Activated CD4-positive, alpha-beta T cell treated with anti-CD3 and anti-CD28 coated beads for 48 hours (primary cell): ENCODE results near the gene GDI1.
A peak's percentile ranks its signal among the peaks of the same experiment; 100 is the strongest.

Experiments used
- DNase-seq: peaks from one replicate; pipeline ENCODE4 v3.0.0-alpha.2; 2020

GDI1 gene

DNA sequence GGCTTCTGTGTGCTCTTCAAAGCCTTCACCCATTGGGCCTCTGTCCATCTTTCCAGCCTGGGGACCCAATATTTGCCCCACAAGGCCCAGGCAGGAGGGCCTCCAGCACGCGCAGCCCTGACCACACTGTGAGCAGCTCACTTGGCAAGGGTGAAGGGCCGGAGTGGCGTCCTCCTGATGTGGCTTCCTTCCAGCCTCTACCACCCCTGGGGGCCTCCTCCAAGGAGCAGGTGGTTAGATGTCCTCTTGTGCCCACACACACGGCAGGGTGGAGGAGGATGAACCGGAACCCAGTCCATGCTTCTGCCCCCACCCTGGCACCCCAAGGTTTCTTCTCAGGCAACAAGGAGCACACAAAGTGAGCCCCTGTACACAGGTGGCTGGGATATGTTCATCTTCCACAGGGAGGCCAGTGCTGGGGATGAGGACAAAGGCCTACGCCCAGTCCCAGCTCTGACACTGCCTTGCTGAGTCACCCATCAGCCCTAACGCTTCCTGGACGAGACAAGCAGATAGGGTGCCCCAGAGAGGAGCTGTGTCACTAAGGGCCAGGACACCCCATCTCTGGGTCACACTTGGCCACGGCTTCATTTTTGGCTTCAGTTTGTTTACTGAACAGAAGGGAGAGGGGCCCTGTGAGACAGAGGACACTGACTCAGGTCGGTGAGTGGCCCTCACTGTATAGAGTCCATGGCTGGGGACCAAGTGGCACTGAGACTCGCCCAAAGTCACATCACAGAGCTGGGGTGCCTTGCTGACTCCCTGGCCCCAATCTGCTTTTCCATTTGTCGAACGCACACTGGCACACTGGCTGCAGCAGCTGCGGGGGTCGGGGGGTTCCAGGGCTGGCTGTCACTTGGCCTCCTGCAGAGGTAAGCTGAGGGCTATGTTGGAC, 47.5 kb downstream of the GDI1 start:
- DNase-seq = no peak

DNA sequence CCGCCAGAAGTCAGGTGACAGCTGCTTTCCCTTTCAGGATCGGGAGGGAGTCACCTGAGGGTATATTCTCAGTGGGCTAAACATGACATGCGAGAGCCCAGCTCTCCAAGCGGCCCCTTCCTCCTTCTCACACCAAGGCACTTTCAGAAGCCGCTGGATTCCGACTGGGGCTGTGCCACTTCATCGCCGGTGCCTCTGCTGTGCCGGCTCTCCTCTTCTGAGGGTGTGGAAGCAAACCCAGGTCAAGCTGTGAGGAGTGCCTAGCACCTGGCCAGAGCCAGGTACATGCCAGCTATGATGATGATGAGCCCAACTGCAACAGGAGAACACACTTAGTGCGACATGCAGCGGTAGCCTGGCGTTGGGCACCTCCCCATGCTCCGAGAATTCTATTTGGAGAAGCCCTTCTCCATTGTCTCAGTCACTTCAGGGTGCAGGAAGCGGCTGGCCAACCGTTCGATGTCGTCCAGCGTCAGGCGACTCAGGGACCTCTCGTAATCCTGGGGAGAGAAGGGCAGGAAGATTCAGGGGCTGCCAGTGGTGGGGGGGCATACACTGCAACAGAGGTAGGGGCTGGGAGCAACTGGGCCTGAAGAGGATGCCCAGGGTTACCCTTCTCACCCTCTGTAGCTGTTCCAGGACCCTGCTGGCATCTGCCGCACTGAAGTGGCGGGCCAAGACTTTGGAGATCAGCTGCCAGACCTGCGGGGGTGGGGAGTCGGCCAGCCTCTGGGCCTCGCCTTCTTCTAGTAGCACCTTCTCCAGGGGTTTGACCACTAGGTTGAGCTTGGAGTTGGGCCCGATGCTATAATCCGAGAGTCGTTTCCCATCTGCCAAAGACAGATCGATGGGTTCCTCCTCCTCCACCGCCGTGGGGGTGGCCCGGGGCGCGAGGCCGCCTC, 48.4 kb downstream of the GDI1 start:
- no peak for DNase-seq

DNA sequence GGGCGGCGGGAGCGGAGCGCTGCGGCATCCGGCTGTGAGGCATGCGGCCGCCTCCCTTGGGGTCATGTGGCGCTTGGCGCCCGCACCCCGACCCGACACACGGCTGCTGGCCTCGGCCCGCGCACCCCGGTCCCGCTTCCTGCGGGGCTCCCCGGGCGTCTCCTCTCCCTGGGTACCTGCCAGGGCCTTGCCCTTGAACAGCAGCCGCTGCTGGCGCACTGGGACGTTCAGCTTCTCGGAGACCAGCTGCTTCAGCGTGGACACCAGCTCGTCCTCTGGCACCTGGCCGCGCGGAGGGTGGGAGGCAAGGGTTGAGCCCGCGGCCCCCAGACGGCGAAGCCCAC, 49.1 kb downstream of the GDI1 start:
- peak; percentile 43 for DNase-seq

GRCh38 chrX:154486396-154487207, 49.6 kb downstream of the GDI1 start, which contains the start of gene UBL4A:
Gene UBL4A (minus strand): TSS chrX:154486615. CDS start chrX:154486584, 31 bp downstream.
- DNase-seq = peak; percentile 57

GRCh38 chrX:154487518-154488290, 50.8 kb downstream of the GDI1 start:
- DNase-seq = no peak

DNA sequence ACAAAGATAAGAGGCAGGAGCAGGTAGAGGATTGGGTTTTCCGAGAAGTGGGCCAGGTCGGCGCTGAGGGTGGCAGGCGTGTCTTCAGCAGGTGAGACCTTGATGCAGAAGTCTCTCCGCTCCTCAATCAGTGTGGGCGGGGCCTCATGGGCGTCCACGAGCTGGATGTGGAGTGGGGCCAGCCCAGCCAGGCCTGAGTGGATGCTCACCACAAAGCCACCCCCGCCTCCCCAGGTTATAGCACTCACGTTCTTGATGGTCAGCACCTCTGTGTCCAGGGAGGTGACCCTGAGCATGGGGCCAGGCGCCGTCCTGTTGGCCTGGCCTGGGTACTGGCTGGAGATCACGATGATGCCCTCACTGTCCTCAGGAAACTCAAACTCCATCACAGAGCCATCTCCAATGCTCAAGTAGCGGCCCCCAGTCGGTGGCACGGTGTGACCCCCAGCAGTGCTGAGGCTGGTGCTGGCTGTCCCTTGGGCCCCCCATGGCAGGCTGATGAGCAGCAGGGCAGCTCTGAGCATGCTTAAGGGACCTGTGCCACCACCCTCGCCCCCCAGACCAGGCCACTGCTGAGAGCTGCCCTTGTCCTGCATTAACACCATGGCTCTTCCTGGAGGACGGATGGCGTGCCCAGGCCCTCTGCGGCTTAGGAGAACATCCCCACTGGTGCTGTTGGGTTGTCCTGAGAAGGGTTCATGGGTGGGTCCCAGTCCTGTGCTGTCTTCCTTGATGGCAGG, 51.6 kb downstream of the GDI1 start:
- no peak for DNase-seq

GRCh38 chrX:154489182-154489581, 52.2 kb downstream of the GDI1 start:
- no peak for DNase-seq

DNA sequence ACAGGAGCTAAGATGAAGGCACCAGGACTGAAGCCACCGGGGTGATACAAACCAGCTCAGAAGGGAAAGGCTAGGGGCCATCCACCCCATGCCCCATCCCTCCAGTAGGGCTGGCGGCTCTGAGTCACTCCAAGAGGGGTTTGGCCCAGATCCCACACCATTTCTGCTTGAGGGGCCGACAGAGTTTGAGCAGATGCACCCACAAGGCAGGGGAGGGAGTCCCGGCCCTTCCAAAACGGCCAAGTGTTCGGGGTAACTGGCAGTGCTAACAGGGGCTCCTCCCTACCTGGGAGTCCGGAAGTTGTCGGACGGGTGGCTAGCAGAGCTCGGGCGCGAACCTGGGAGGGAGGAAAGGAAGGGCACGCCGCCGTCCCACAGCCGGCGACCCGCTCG, 53.1 kb downstream of the GDI1 start:
- peak; percentile 45 for DNase-seq

- peak; percentile 91 for DNase-seq
Measured at GRCh38 chrX:154490414-154491083, 53.6 kb downstream of the GDI1 start, which contains the start of gene SLC10A3. Gene SLC10A3 (minus strand): TSS chrX:154490629. CDS start chrX:154488940, 1,689 bp downstream.
